ENCODE measurements around the gene SIGLEC5.

The SIGLEC5 gene

DNA sequence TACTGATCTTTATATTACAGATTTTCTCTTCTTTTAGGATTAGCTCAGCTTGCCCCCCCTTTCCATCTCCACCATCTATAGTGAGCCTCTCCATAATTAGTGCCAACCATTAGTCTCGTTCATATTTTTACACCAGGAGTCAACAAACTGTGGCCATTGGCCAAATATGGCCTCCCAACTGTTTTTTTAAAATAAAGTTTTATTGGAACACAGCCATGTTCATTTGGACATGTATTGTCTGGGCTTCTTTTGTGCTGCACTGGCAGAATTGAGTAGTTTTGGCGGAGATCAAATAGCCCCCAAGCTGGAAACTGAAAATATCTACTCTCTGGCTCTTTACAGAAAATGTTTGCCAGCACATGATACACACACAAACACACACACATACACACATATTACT, 40.7 kb downstream of the SIGLEC5 start:
- no peak for DNase-seq (ENCODE audit: low read depth)

DNA sequence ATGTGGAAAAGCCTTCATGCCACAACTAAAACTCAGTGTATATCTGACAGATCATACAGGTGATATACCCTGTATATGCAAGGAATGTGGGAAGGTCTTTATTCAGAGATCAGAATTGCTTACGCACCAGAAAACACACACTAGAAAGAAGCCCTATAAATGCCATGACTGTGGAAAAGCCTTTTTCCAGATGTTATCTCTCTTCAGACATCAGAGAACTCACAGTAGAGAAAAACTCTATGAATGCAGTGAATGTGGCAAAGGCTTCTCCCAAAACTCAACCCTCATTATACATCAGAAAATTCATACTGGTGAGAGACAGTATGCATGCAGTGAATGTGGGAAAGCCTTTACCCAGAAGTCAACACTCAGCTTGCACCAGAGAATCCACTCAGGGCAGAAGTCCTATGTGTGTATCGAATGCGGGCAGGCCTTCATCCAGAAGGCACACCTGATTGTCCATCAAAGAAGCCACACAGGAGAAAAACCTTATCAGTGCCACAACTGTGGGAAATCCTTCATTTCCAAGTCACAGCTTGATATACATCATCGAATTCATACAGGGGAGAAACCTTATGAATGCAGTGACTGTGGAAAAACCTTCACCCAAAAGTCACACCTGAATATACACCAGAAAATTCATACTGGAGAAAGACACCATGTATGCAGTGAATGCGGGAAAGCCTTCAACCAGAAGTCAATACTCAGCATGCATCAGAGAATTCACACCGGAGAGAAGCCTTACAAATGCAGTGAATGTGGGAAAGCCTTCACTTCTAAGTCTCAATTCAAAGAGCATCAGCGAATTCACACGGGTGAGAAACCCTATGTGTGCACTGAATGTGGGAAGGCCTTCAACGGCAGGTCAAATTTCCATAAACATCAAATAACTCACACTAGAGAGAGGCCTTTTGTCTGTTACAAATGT, 42.7 kb downstream of the SIGLEC5 start:
- no peak for DNase-seq (ENCODE audit: low read depth)

DNA sequence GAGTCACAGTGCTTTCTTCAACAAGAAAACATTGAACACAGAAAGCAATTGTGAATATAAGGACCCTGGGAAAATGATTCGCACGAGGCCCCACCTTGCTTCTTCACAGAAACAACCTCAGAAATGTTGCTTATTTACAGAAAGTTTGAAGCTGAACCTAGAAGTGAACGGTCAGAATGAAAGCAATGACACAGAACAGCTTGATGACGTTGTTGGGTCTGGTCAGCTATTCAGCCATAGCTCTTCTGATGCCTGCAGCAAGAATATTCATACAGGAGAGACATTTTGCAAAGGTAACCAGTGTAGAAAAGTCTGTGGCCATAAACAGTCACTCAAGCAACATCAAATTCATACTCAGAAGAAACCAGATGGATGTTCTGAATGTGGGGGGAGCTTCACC, 43.4 kb downstream of the SIGLEC5 start:
- DNase-seq (ENCODE audit: low read depth) = no peak

DNA sequence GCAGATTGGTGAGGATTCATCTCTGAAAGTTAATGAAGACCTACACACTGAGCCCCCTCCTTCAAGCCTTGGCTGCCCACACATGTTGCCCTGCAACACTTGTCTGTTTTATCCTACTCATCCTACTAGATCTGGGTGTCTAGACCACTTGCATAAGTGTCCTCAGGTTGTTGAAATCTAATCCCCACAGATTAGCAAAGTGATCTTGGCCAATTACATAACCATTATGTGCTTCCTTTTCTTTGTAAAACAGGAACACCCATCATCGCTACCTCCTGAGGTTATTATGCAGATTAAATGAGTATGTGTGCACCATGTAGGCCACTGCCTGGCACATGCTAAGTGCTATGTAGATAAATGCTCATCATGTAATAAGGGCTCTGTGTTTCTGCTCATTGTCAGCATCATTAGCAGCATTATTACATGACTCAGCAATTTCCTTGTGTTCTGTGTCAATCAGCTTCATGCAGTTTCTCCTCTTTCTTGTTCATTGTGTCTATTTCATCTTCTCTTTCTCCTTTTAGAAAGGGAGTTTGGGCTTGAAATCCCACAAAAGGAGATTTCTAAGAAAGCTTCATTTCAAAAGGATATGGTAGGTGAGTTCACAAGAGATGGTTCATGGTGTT, 44.0 kb downstream of the SIGLEC5 start:
- DNase-seq (ENCODE audit: low read depth) = no peak

- DNase-seq (ENCODE audit: low read depth) = no peak
Observed at GRCh38 chr19:51576850-51577249, 53.4 kb downstream of the SIGLEC5 start.

DNA sequence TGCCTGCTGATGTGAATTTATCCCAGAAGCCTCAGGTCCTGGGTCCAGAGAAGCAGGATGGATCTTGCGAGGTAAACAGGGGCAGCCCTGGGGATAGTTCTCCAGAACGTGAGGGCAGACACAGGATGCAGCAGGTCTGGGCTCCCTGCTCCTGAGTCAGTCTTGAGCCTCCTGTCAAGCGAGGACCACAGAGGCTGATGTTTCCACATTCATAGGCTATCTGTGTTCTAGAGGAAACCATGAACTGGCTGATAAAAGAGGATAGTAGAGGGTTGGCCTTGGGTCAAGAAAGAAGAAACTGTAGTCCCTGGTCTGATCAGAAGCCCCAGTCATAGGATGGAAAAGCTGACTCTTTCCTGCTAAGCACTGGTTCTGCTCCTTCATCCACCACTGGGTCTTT, 56.9 kb downstream of the SIGLEC5 start:
- DNase-seq (ENCODE audit: low read depth) = peak; percentile 76

- DNase-seq (ENCODE audit: low read depth) = no peak
Observed at GRCh38 chr19:51572908-51573307, 57.3 kb downstream of the SIGLEC5 start.

DNA sequence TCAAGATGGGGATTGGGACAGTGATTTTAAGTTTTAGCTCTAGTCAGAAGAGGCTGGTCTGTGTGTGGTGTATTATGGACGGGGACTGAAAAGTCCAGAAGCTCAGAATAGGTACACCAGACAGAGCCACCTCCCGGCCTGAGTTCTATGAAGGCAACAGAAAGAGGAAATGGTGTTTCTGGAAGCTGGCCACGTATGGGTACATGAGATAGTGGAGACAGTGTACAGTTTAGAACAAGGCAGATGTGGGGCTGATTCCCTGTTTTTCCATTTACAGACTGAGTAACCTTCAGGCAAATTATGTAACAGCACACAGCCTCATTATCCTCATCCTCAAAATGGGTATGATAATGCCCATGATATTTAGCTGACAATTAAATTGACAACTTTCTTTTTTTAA, 57.8 kb downstream of the SIGLEC5 start:
- DNase-seq (ENCODE audit: low read depth) = peak; percentile 78

DNA sequence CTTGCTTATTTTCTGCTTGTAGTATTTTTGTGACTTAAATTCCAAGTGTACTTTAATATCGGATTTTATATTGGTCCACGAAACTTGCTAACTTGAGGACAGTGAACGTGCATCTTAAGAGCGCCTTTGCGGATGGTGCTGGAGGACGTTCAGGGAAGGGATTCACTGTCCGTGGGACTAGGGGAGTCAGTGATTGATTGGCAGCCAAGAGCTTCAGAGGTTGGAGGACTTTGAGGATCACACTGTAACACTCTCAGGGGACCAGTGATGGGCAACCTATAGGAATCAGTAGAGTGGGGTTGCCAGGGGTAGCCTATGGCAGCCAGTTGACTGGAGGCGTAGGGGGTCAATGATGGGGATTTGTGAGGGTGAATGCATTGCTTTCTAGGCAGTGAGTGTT, 58.6 kb downstream of the SIGLEC5 start:
- no peak for DNase-seq (ENCODE audit: low read depth)

DNA sequence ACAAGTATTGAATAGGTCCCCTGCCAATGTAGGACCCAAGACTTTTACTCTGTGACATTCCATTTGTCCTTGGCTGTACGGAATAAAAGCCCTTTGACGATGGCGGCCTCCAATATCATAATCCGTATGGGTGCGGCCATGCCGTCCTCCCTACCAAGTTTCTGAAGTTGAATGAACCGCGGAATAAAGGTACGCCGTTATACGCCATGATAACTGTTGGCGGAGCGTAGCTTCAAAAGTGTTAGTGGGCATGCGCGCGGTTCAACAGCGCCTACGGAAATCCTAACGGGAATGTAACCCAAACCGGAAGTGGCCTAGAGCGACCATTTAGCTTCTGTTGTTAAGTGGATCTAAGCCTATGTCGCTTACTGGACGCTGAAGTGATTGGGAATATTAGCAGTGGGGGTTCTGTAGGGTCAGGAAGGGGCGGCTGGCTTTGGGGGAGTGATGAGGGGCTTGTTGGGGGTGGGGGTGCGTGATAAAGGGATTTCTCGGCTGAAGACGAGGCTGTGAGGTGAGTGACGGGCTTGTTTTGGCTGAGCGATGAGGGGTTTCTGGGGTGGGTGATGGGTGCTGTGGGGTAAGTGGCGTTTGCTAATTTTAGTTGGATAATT, 59.1 kb downstream of the SIGLEC5 start, which contains the start of gene ZNF175:
Gene ZNF175 (plus strand): TSS at position 322 of the 614 bp plus-strand sequence. CDS start 2,047 bp downstream, outside the sequence.
- peak; percentile 97 for DNase-seq (ENCODE audit: low read depth)

GRCh38 chr19:51568456-51568855, 61.7 kb downstream of the SIGLEC5 start:
- DNase-seq (ENCODE audit: low read depth) = no peak

- DNase-seq (ENCODE audit: low read depth) = no peak
Observed at GRCh38 chr19:51567583-51567982, 62.6 kb downstream of the SIGLEC5 start.

- DNase-seq (ENCODE audit: low read depth) = peak; percentile 93
Observed at GRCh38 chr19:51566489-51567100, 63.6 kb downstream of the SIGLEC5 start.

DNA sequence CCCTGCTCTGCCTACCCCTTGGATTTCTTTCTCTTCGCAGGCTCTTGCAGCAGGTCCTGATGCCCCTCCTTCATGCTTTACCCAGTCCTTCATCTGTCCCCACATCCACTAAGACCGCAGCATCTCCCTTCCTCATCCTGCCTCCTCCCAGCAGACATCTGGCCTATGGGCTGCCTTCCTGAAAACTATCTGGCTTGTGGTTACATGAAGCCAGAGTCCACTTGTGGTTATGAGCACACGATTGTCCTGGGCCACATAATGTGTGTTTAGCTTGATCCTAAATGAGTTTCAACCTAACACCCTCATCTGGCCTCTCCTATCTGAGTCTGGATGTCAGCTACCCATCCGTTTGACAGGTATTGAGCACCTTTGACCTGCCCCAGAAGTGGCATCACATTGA, 64.6 kb downstream of the SIGLEC5 start:
- DNase-seq (ENCODE audit: low read depth) = peak; percentile 99

DNA sequence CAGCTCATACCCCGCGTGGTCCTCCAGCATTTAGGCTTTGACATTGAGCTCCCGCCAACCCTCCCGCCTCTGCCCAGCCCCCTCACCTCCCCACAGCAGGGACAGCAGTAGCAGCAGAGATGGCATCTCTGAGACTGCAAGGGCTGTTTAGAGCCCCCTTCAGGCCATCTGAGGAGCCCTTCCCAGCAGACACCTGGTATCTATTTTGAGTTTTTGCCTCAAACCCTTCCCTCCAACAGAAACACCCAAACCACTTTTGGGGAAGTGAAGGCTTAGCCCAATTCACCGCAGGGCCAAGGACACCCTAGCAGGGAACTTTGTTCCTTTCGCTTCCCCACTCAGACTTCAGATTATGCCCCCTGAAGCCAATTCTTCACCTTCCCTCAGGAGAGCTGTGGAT, 65.4 kb downstream of the SIGLEC5 start:
- DNase-seq (ENCODE audit: low read depth) = peak; percentile 67

All from CMK (cell line).